Endothelial cell of umbilical vein (primary cell): ENCODE measurements around the gene OR4D2. TPM values are rescaled to one million over a fixed set of nuclear protein-coding genes. Genes with fewer than 3 reads are reported as not detected.

ENCODE experiments used
- BruUV-seq: library from RNA; stranded (reverse); fragments of 400-500 nt; replicated peaks from 2 replicates; lab custom pipeline; 2021; lab: Mats Ljungman, UMichigan
- CTCF ChIA-PET: fragments of 300-600, 350-600 bp; sonication (Branson Sonifier 250); formaldehyde crosslinking; loops from one replicate; lab custom pipeline; 2021; ENCODE audit warnings: antibody characterized with exemption, inconsistent platforms; lab: Charles Lee
- POLR2A ChIA-PET: fragments of 300-600, 350-600 bp; sonication (Branson Sonifier 250); formaldehyde crosslinking; loops from one replicate; lab custom pipeline; 2021; ENCODE audit warnings: antibody characterized with exemption, inconsistent platforms; lab: Charles Lee
- DNase-seq: peaks from one replicate; pipeline ENCODE4 v3.0.0-alpha.2; 2011; ENCODE audit warnings: low read depth, low spot score
- FAIRE-seq: peaks from 2 replicates; lab custom pipeline; 2011; peaks lifted over from hg19 to GRCh38; lab: Jason Lieb, UNC
- H2AFZ ChIP-seq: 2 replicates; pipeline ENCODE4 v1.6.0; 2012; ENCODE audit warnings: low read depth, low read length, control low read depth, inconsistent platforms
- H3K27ac ChIP-seq: 2 replicates; pipeline ENCODE4 v1.5.1; 2011; ENCODE audit warnings: low read depth, mild to moderate bottlenecking, control low read depth, low read length, moderate library complexity; ENCODE audit not compliant: insufficient read depth
- H3K27me3 ChIP-seq, 2 experiments: 2 replicates each; pipeline versions ENCODE4 v1.6.0 to v1.6.1; 2011; ENCODE audit warnings: low read length in 2 of 2, mixed read lengths in 1 of 2; ENCODE audit not compliant: control insufficient read depth in 2 of 2, insufficient read depth in 2 of 2
- H3K36me3 ChIP-seq, 2 experiments: 2 replicates in 1 of 2; 3 replicates in 1 of 2; pipeline ENCODE4 v1.5.1; 2011; ENCODE audit warnings: low read length in 2 of 2, mild to moderate bottlenecking in 1 of 2, moderate library complexity in 1 of 2; ENCODE audit not compliant: control insufficient read depth in 2 of 2, insufficient read depth in 2 of 2; ENCODE audit errors: extremely low read depth in 1 of 2
- H3K4me1 ChIP-seq: 3 replicates; pipeline ENCODE4 v1.5.1; 2011; ENCODE audit warnings: mild to moderate bottlenecking, low read length; ENCODE audit not compliant: control insufficient read depth, insufficient read depth; ENCODE audit errors: extremely low read depth
- H3K4me2 ChIP-seq: 2 replicates; pipeline ENCODE4 v1.6.1; 2011; ENCODE audit warnings: low read length, control low read depth, mixed read lengths; ENCODE audit not compliant: insufficient read depth
- H3K4me3 ChIP-seq, 3 experiments: fragments of 200-600 bp in 1 of 3; sonication (generic), shearing (Covaris generic) in 1 of 3; replicated peaks in 1 of 3; 2 replicates each; pipeline ENCODE4 v1.5.1; 2011 to 2016; ENCODE audit warnings: control low read depth in 3 of 3, low read length in 3 of 3, mild to moderate bottlenecking in 2 of 3, inconsistent platforms in 1 of 3, low read depth in 1 of 3, moderate library complexity in 1 of 3; ENCODE audit not compliant: insufficient read depth in 1 of 3
- H3K79me2 ChIP-seq: 2 replicates; pipeline ENCODE4 v1.6.0; 2012; ENCODE audit warnings: low read length, inconsistent platforms; ENCODE audit not compliant: control insufficient read depth, insufficient read depth
- H3K9ac ChIP-seq: replicated peaks from 2 replicates; pipeline ENCODE3; 2011; ENCODE audit warnings: low read length, control low read depth; ENCODE audit not compliant: insufficient read depth; ENCODE audit errors: extremely low read depth
- H3K9me1 ChIP-seq: replicated peaks from 3 replicates; pipeline ENCODE4 v1.6.0; 2011; ENCODE audit warnings: mild to moderate bottlenecking, low read length; ENCODE audit not compliant: control insufficient read depth, insufficient read depth; ENCODE audit errors: extremely low read depth
- H3K9me3 ChIP-seq: replicated peaks from 2 replicates; pipeline ENCODE4 v1.5.1; 2012; ENCODE audit warnings: low read length, inconsistent platforms; ENCODE audit not compliant: control insufficient read depth, insufficient read depth
- H4K20me1 ChIP-seq: replicated peaks from 2 replicates; pipeline ENCODE3; 2011; ENCODE audit warnings: mild to moderate bottlenecking, low read length; ENCODE audit not compliant: control insufficient read depth, insufficient read depth; ENCODE audit errors: extremely low read depth
- CTCF ChIP-seq, 2 donors: IDR thresholded peaks; 1 replicate in 1 of 2; 2 replicates in 1 of 2; pipeline ENCODE4 v1.5.1; 2011; ENCODE audit warnings: low read length in 2 of 2, mild to moderate bottlenecking in 2 of 2, moderate library complexity in 2 of 2, control low read depth in 1 of 2, inconsistent platforms in 1 of 2, low read depth in 1 of 2; ENCODE audit not compliant: insufficient read depth in 1 of 2; ENCODE audit errors: extremely low read depth in 1 of 2
- EZH2 ChIP-seq: IDR thresholded peaks from 2 replicates; pipeline ENCODE4 v1.6.1; 2012; ENCODE audit warnings: borderline replicate concordance, low read depth, mild to moderate bottlenecking, moderate library complexity, low read length, inconsistent platforms; ENCODE audit not compliant: severe bottlenecking
- MAX ChIP-seq: IDR thresholded peaks from 2 replicates; pipeline ENCODE4 v1.6.1; 2011; ENCODE audit not compliant: insufficient read depth, insufficient read length
- MYC ChIP-seq: IDR thresholded peaks from one replicate; pipeline ENCODE4 v1.6.1; 2011; ENCODE audit warnings: mild to moderate bottlenecking, low read depth, low read length
- POLR2A ChIP-seq: IDR thresholded peaks from 2 replicates; pipeline ENCODE4 v1.6.1; 2012; ENCODE audit warnings: low read depth, mild to moderate bottlenecking, control low read depth, low read length
- POLR2AphosphoS5 ChIP-seq: IDR thresholded peaks from 2 replicates; pipeline ENCODE4 v1.6.1; 2012; ENCODE audit warnings: low read depth, mild to moderate bottlenecking, control low read depth, low read length, moderate library complexity; ENCODE audit not compliant: insufficient read depth
- dilution Hi-C: fragments of 300-500 bp; cut with MboI; formaldehyde crosslinking; loops from one replicate; pipeline ENCODE4 v1.15.0; 2019; ENCODE audit warnings: low sequenced_read_pairs; ENCODE audit not compliant: extremely low pct_ligation_motif_present
- intact Hi-C: fragments of 100-400 bp; cut with micrococcal nuclease; formaldehyde crosslinking; loops from one replicate; pipeline ENCODE4 v1.10.0; 2022
- polyA plus RNA-seq, 4 experiments: library from polyadenylated mRNA; depleted of rRNA in 3 of 4; stranded (reverse) in 3 of 4; unstranded in 1 of 4; fragments of >200 nt; gene quantifications; 2 replicates each; pipeline versions ENCODE4 v1.2.1 to v1.2.3, GENCODE V29; 2011 to 2012; ENCODE audit warnings: missing spikeins in 1 of 4
- total RNA-seq: library from RNA; stranded (reverse); gene quantifications from 2 replicates; pipeline ENCODE4 v1.2.3, GENCODE V29; 2021

The OR4D2 gene
- total and polyA plus RNA-seq, 2 donors (not counting 3 experiments of a cell fraction or from before 2014, with no cell fraction given), result not detected

GRCh38 chr17:58170622-58171021 is 3.8 kb downstream of the OR4D2 start:
- FAIRE-seq (no peak), DNase-seq (no peak)
- no peaks in the 10 kb centered on the region for H3K79me2 ChIP-seq
- H3K9ac ChIP-seq, result no peak overlapping the region
- no peak overlapping the region for H3K4me2 ChIP-seq
- no TSS peak for BruUV-seq
- no peak overlapping the region for H2AFZ ChIP-seq
- H3K9me3 ChIP-seq, result no peaks in the 10 kb centered on the region
- no peak overlapping the region for H3K4me3 ChIP-seq
- intact Hi-C loops, result no loop called here
- no peaks in the 10 kb centered on the region for H3K36me3 ChIP-seq
- H3K27me3 ChIP-seq, result no peaks in the 10 kb centered on the region
- no peaks in the 10 kb centered on the region for H3K4me1 ChIP-seq
- ChIA-PET CTCF (no interaction called here), POLR2A (no interaction called here)
- no peak overlapping the region for H3K27ac ChIP-seq
- TF ChIP-seq EZH2 (no peak), MYC (no peak), POLR2A (no peak), POLR2AphosphoS5 (no peak), CTCF (IDR thresholded peaks at IDR 0.05; ENCODE audit: extremely low read depth in 1 of 2, insufficient read depth in 1 of 2, low read depth in 1 of 2, low read length in 2 of 2) (no peak), MAX (no peak)
- no peaks in the 10 kb centered on the region for H4K20me1 ChIP-seq
- dilution Hi-C loops, result no loop called here
- H3K9me1 ChIP-seq, result no peaks in the 10 kb centered on the region
